Measurements from ENCODE around the gene RPS17. TPM values are rescaled to one million over a fixed set of nuclear protein-coding genes. Genes with fewer than 3 reads are reported as not detected.
"Not testable (repeated sequence)": the region's sequence is repeated elsewhere in the genome, so short reads cannot be mapped to it uniquely, and the experiment has no call there.

RPS17 gene
- total RNA-seq, 4 donors from 2014 or later = 649 to 1,349 (median 1,094) TPM

GRCh38 chr15:82535566-82536408, 4.5 kb downstream of the RPS17 start:
- intact Hi-C loops (cut with DNase I; ENCODE audit: low total_unique reads) = no loop called here
- H3K4me3 ChIP-seq = no peak overlapping the region
- H3K27me3 ChIP-seq = no peaks in the 10 kb centered on the region
- in situ Hi-C loops (cut with MboI; ENCODE audit: low pct_ligation_motif_present in 1 of 4, low pct_unique_long_range_greater_than_20kb in 1 of 4, low sequenced_read_pairs in 3 of 4) = loop anchor here (25.0 kb wide), 2 partner anchors 148 to 477 kb away; partner anchors contain the start of gene C15orf40 (in 4 of the 4)
- H3K4me1 ChIP-seq = peaks cover 0 to 21% (median 15%) of the 10 kb centered on the region in 4 donors
- TF ChIP-seq POLR2AphosphoS5 (IDR thresholded peaks at IDR 0.05) (no peak), POLR2A (IDR thresholded peaks at IDR 0.05) (no peak), EP300 (IDR thresholded peaks at IDR 0.05; ENCODE audit: low read depth) (no peak)
- TF ChIP-seq, protein P1, sequence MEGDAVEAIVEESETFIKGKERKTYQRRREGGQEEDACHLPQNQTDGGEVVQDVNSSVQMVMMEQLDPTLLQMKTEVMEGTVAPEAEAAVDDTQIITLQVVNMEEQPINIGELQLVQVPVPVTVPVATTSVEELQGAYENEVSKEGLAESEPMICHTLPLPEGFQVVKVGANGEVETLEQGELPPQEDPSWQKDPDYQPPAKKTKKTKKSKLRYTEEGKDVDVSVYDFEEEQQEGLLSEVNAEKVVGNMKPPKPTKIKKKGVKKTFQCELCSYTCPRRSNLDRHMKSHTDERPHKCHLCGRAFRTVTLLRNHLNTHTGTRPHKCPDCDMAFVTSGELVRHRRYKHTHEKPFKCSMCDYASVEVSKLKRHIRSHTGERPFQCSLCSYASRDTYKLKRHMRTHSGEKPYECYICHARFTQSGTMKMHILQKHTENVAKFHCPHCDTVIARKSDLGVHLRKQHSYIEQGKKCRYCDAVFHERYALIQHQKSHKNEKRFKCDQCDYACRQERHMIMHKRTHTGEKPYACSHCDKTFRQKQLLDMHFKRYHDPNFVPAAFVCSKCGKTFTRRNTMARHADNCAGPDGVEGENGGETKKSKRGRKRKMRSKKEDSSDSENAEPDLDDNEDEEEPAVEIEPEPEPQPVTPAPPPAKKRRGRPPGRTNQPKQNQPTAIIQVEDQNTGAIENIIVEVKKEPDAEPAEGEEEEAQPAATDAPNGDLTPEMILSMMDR (IDR thresholded peaks at IDR 0.05) = no peak
- DNase-seq = no peak
- H3K9me3 ChIP-seq = no peaks in the 10 kb centered on the region
- WGBS, 2 donors (ENCODE audit: low coverage in 1 of 2) = 45 to 64% methylated on average over 2 to 9 of the region's 9 CpGs
- H3K27ac ChIP-seq = no peak overlapping the region
- peaks cover 0 to 22% (median 10%) of the 10 kb centered on the region in 4 donors for H3K36me3 ChIP-seq

- H3K27ac ChIP-seq; H3K9me3 ChIP-seq; H3K27me3 ChIP-seq; intact Hi-C loops (cut with DNase I; ENCODE audit: low total_unique reads); DNase-seq; H3K4me3 ChIP-seq: not testable (repeated sequence)
- in situ Hi-C loops (cut with MboI; ENCODE audit: low pct_ligation_motif_present in 1 of 4, low pct_unique_long_range_greater_than_20kb in 1 of 4, low sequenced_read_pairs in 3 of 4) = loop anchor here (25.0 kb wide), 2 partner anchors 148 to 477 kb away; partner anchors contain the start of gene C15orf40 (in 4 of the 4)
- 92% methylated on average over 2 to 5 of the region's 5 CpGs for WGBS, 2 donors (ENCODE audit: low coverage in 1 of 2)
- peaks cover 0 to 22% (median 10%) of the 10 kb centered on the region in 4 donors for H3K36me3 ChIP-seq
- H3K4me1 ChIP-seq = peaks cover 0 to 26% (median 14%) of the 10 kb centered on the region in 4 donors
Measured at GRCh38 chr15:82535151-82535550, 5.1 kb downstream of the RPS17 start.

DNA sequence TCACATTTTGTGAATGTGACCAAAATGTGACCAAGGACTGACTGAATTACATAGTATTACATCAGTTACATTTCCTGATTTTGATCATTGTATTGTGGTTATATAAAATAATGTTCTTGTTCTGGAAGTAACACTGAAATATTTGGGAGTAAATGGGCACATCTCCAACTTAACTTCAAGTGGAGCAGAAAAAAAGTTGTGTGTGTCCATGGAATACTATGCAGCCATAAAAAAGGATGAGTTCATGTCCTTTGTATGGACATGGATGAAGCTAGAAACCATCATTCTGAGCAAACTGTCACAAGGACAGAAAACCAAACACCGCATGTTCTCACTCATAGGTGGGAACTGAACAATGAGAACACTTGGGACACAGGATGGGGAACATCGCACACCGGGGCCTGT, 5.8 kb downstream of the RPS17 start:
- 94 to 100% methylated on average over 2 to 3 of the region's 3 CpGs for WGBS, 2 donors (ENCODE audit: low coverage in 1 of 2)
- in situ Hi-C loops (cut with MboI; ENCODE audit: low pct_ligation_motif_present in 1 of 4, low pct_unique_long_range_greater_than_20kb in 1 of 4, low sequenced_read_pairs in 3 of 4) = loop anchor here (25.0 kb wide), 2 partner anchors 147 to 478 kb away; partner anchors contain the start of gene C15orf40 (in 4 of the 4)
- intact Hi-C loops (cut with DNase I; ENCODE audit: low total_unique reads) = not testable (repeated sequence)

GRCh38 chr15:82533801-82534200, 6.5 kb downstream of the RPS17 start:
- no peak overlapping the region for H3K4me3 ChIP-seq
- no peaks in the 10 kb centered on the region for H3K9me3 ChIP-seq
- intact Hi-C loops (cut with DNase I; ENCODE audit: low total_unique reads) = no loop called here
- no peaks in the 10 kb centered on the region for H3K27me3 ChIP-seq
- in situ Hi-C loops (cut with MboI; ENCODE audit: low pct_ligation_motif_present in 1 of 4, low pct_unique_long_range_greater_than_20kb in 1 of 4, low sequenced_read_pairs in 3 of 4) = loop anchor here (25.0 kb wide), 2 partner anchors 146 to 478 kb away; partner anchors contain the start of gene C15orf40 (in 4 of the 4)
- H3K4me1 ChIP-seq = peaks cover 0 to 19% (median 7%) of the 10 kb centered on the region in 4 donors
- H3K36me3 ChIP-seq = peaks cover 0 to 21% (median 10%) of the 10 kb centered on the region in 4 donors
- no peak for DNase-seq
- TF ChIP-seq POLR2A (IDR thresholded peaks at IDR 0.05) (no peak), EP300 (IDR thresholded peaks at IDR 0.05; ENCODE audit: low read depth) (no peak), POLR2AphosphoS5 (IDR thresholded peaks at IDR 0.05) (no peak)
- TF ChIP-seq, protein P1 (IDR thresholded peaks at IDR 0.05) = no peak
- no peak overlapping the region for H3K27ac ChIP-seq
- 93% methylated on average over 3 of the region's 3 CpGs; no CpG with 5 or more reads in 1 of the 2 donors for WGBS, 2 donors (ENCODE audit: low coverage in 1 of 2)

More for the DNA sequence above, 5.8 kb downstream of the RPS17 start:
- Histone ChIP-seq H3K4me1 (peaks cover 0 to 25% (median 14%) of the 10 kb centered on the region in 4 donors), H3K36me3 (peaks cover 0 to 22% (median 10%) of the 10 kb centered on the region in 4 donors)
- H3K27me3 ChIP-seq, H3K4me3 ChIP-seq, H3K27ac ChIP-seq, H3K9me3 ChIP-seq, DNase-seq: not testable (repeated sequence)

DNA sequence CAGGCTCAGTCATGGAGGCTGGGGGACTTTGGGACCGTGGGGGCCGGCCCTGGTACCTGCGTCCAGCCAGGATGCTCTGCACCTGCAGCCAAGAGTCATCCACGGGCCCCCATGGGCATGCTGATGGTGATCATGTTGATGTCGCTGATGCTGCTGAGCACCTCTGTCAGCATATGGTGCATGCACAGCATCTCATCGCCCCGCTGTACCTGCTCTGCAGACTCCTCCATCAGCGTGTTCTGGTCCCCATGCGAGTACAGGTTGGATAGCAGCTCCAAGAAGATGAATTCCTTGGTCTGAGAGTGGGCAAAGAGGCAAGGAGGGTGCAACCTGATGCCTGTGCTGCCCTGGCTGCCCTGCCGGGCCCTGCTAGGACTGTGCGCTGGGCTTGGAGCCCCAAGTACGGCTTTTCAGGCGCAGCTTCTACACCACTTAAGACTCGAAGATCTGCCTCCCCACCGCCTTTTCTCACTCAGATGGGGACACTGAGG, 7.2 kb downstream of the RPS17 start:
- TF ChIP-seq POLR2AphosphoS5 (IDR thresholded peaks at IDR 0.05) (no peak), POLR2A (IDR thresholded peaks at IDR 0.05) (no peak), EP300 (IDR thresholded peaks at IDR 0.05; ENCODE audit: low read depth) (no peak)
- TF ChIP-seq, protein P1 (IDR thresholded peaks at IDR 0.05) = no peak
- Histone ChIP-seq H3K4me3 (no peak overlapping the region), H3K36me3 (peaks cover 0 to 14% (median 6%) of the 10 kb centered on the region in 4 donors), H3K4me1 (peaks cover 0 to 11% (median under 1%) of the 10 kb centered on the region in 4 donors), H3K9me3 (no peaks in the 10 kb centered on the region), H3K27ac (no peak overlapping the region), H3K27me3 (no peaks in the 10 kb centered on the region)
- in situ Hi-C loops (cut with MboI; ENCODE audit: low pct_ligation_motif_present in 1 of 4, low pct_unique_long_range_greater_than_20kb in 1 of 4, low sequenced_read_pairs in 3 of 4) = loop anchor here (25.0 kb wide), 2 partner anchors 146 to 479 kb away; partner anchors contain the start of gene C15orf40 (in 4 of the 4)
- DNase-seq = no peak
- intact Hi-C loops (cut with DNase I; ENCODE audit: low total_unique reads) = no loop called here
- WGBS, 2 donors (ENCODE audit: low coverage in 1 of 2) = 96% methylated on average over 12 of the region's 15 CpGs; no CpG with 5 or more reads in 1 of the 2 donors

Data from transverse colon (tissue), 4 donors.